HepG2 (cell line): ENCODE results near the gene TAS2R7. TPM values are rescaled to one million over a fixed set of nuclear protein-coding genes. Genes with fewer than 3 reads are reported as not detected.

Experiments
- ATAC-seq: fragments of 200-7000 bp; cut with Tn5 transposase; 3 replicates; pipeline ENCODE4 v1.9.1; 2020; ENCODE audit warnings: mild to moderate bottlenecking, moderate library complexity
- Bru-seq: library from RNA; stranded (reverse); fragments of 400-500 nt; gene quantifications from one replicate; lab custom pipeline; 2021; lab: Mats Ljungman, UMichigan
- BruChase-seq, 2 experiments: library from RNA; stranded (reverse); fragments of 400-500 nt; gene quantifications; one replicate each; lab custom pipeline; 2021; lab: Mats Ljungman, UMichigan
- BruUV-seq: library from RNA; stranded (reverse); fragments of 400-500 nt; replicated peaks from 2 replicates; lab custom pipeline; 2021; lab: Mats Ljungman, UMichigan
- CTCF ChIA-PET: fragments of 300-600 bp; formaldehyde crosslinking; extraction: SDS; loops from one replicate; lab custom pipeline; 2021; ENCODE audit warnings: low total read pairs, inconsistent platforms, low intra/inter-chr PET ratio; lab: Yijun Ruan, JAX
- POLR2A ChIA-PET: fragments of 350-600 bp; sonication (Branson Sonifier 250); formaldehyde crosslinking; loops from one replicate; lab custom pipeline; 2020; ENCODE audit warnings: antibody characterized with exemption, inconsistent platforms; lab: Yijun Ruan, JAX
- DNase-seq: peaks from one replicate; pipeline ENCODE4 v3.0.0-alpha.2; 2015; ENCODE audit warnings: low spot score
- FAIRE-seq: peaks from 3 replicates; lab custom pipeline; 2011; peaks lifted over from hg19 to GRCh38; lab: Jason Lieb, UNC
- H2AFZ ChIP-seq: one replicate; pipeline ENCODE4 v1.6.1; 2011; ENCODE audit warnings: low read length, inconsistent platforms
- H3K27ac ChIP-seq: fragments of 300-600 bp; 3 replicates; pipeline ENCODE4 v1.8.0; 2011; ENCODE audit warnings: mixed run types, mild to moderate bottlenecking, mixed read lengths, low read length, inconsistent platforms; ENCODE audit not compliant: insufficient read depth; ENCODE audit errors: extremely low read length
- H3K27me3 ChIP-seq, 2 experiments: fragments of 200-600 bp in 1 of 2; 2 replicates in 1 of 2; 3 replicates in 1 of 2; pipeline versions ENCODE4 v1.6.0 to v1.8.0; 2011; ENCODE audit warnings: low read length in 2 of 2, mild to moderate bottlenecking in 2 of 2, moderate library complexity in 2 of 2, inconsistent platforms in 1 of 2; ENCODE audit not compliant: insufficient read depth in 2 of 2, control insufficient read depth in 1 of 2
- H3K36me3 ChIP-seq, 2 experiments: fragments of 200-600 bp in 1 of 2; replicated peaks in 1 of 2; 2 replicates in 1 of 2; 3 replicates in 1 of 2; pipeline versions ENCODE4 v1.5.1 to v1.8.0; 2011; ENCODE audit warnings: low read length in 2 of 2, inconsistent platforms in 1 of 2; ENCODE audit not compliant: insufficient read depth in 2 of 2, control insufficient read depth in 1 of 2
- H3K4me1 ChIP-seq: 2 replicates; pipeline ENCODE4 v1.5.1; 2012; ENCODE audit warnings: low read length, inconsistent platforms; ENCODE audit not compliant: insufficient read depth
- H3K4me2 ChIP-seq: 2 replicates; pipeline ENCODE4 v1.6.0; 2011; ENCODE audit warnings: low read depth, low read length, inconsistent platforms
- H3K4me3 ChIP-seq, 3 experiments: fragments of 200-600 bp in 1 of 3; sonication (generic), shearing (Covaris generic) in 1 of 3; replicated peaks in 1 of 3; 2 replicates each; pipeline ENCODE4 v1.5.1; 2011 to 2016; ENCODE audit warnings: low read length in 3 of 3, inconsistent platforms in 2 of 3, low read depth in 2 of 3, mild to moderate bottlenecking in 2 of 3, control low read depth in 1 of 3, mixed read lengths in 1 of 3; ENCODE audit not compliant: insufficient read depth in 1 of 3
- H3K79me2 ChIP-seq: one replicate; pipeline ENCODE4 v1.6.1; 2011; ENCODE audit warnings: low read length, inconsistent platforms; ENCODE audit not compliant: insufficient read depth
- H3K9ac ChIP-seq: 2 replicates; pipeline ENCODE4 v1.6.0; 2011; ENCODE audit warnings: mild to moderate bottlenecking, low read depth, low read length, inconsistent platforms; ENCODE audit not compliant: insufficient read depth
- H3K9me3 ChIP-seq: 2 replicates; pipeline ENCODE4 v1.5.1; 2012; ENCODE audit warnings: mild to moderate bottlenecking, low read length
- H4K20me1 ChIP-seq: 2 replicates; pipeline ENCODE4 v1.6.0; 2011; ENCODE audit warnings: inconsistent platforms, mild to moderate bottlenecking, low read length, moderate library complexity; ENCODE audit not compliant: insufficient read depth
- MATR3 ChIP-seq: sonication (generic); formaldehyde crosslinking; IDR thresholded peaks from 2 replicates; pipeline ENCODE4 v1.4.0; 2020; ENCODE audit warnings: missing genetic modification reagents
- WGBS: methylation state at CpG from one replicate; pipeline ENCODE4 v1.1.6; 2017; ENCODE audit warnings: low lambda C conversion rate; 5-methylcytosine and 5-hydroxymethylcytosine counted together
- in situ Hi-C: cut with HindIII; loops from 2 replicates; pipeline ENCODE4 v1.10.0; 2017; ENCODE audit warnings: low pct_unique_long_range_greater_than_20kb; ENCODE audit not compliant: extremely low pct_ligation_motif_present
- intact Hi-C: fragments of 100-400 bp; cut with micrococcal nuclease; formaldehyde crosslinking; loops from one replicate; pipeline ENCODE4 v1.10.0; 2022; ENCODE audit not compliant: unreplicated experiment
- long read RNA-seq, 2 experiments: library from RNA in 1 of 2; library from polyadenylated mRNA in 1 of 2; stranded (forward) in 1 of 2; unstranded in 1 of 2; transcript quantifications; one replicate each; pipeline ENCODE4 v2.0.0, GENCODE V29; 2019 to 2022
- polyA minus RNA-seq, 3 experiments: library from RNA; depleted of rRNA, polyadenylated mRNA; stranded (reverse); fragments of >200 nt; gene quantifications; 2 replicates each; pipeline ENCODE4 v1.2.3, GENCODE V29; 2011; ENCODE audit warnings: low replicate concordance in 1 of 3
- polyA plus RNA-seq, 8 experiments: library from polyadenylated mRNA; depleted of rRNA in 3 of 8; stranded (reverse) in 7 of 8; unstranded in 1 of 8; fragments of >200 nt; fragmentation: Illumina TruSeq in 4 of 8; extraction: Trizol in 4 of 8; gene quantifications; 2 replicates each; pipeline versions ENCODE4 v1.2.1 to v1.2.3, GENCODE V29; 2011 to 2016; ENCODE audit warnings: low read depth in 4 of 8, missing spikeins in 1 of 8, mixed read lengths in 1 of 8; ENCODE audit not compliant: insufficient read depth in 1 of 8
- total RNA-seq, 5 experiments: library from RNA; depleted of rRNA; stranded (reverse); fragments of >200 nt; fragmentation: Illumina TruSeq; extraction: Trizol; gene quantifications; 2 replicates each; pipeline ENCODE4 v1.2.3, GENCODE V29; 2016; ENCODE audit warnings: low read depth in 1 of 5
- TF ChIP-seq, protein P1 (sequence below): sonication (generic); formaldehyde crosslinking; IDR thresholded peaks from 2 replicates; pipeline ENCODE4 v1.4.0; 2020; ENCODE audit warnings: mild to moderate bottlenecking, missing genetic modification reagents

The TAS2R7 gene, protein sequence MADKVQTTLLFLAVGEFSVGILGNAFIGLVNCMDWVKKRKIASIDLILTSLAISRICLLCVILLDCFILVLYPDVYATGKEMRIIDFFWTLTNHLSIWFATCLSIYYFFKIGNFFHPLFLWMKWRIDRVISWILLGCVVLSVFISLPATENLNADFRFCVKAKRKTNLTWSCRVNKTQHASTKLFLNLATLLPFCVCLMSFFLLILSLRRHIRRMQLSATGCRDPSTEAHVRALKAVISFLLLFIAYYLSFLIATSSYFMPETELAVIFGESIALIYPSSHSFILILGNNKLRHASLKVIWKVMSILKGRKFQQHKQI
- total RNA-seq (2016; rRNA removed; fragmentation: Illumina TruSeq; extraction: Trizol) (not detected in 2 replicates), polyA plus RNA-seq (2011; rRNA removed) (not detected in 2 replicates), polyA minus RNA-seq (2011; rRNA and poly(A)+ RNA removed; ENCODE audit: low replicate concordance) (0.54 and 1.3 TPM in 2 replicates), Bru-seq, nascent RNA (percentile 28 among the genes with signal in this experiment), BruChase-seq, experiment 1, labeled RNA remaining after a 6-hour chase (percentile 45 among the genes with signal in this experiment), BruChase-seq, experiment 2, labeled RNA remaining after a 2-hour chase (percentile 60 among the genes with signal in this experiment)
- total RNA-seq (2016; cell fraction: cytosol; rRNA removed; fragmentation: Illumina TruSeq; extraction: Trizol; ENCODE audit: low read depth) = not detected in 2 replicates
- not detected in 2 replicates for total RNA-seq (2016; cell fraction: insoluble cytoplasmic fraction; rRNA removed; fragmentation: Illumina TruSeq; extraction: Trizol)
- not detected in 2 replicates for total RNA-seq (2016; cell fraction: membrane; rRNA removed; fragmentation: Illumina TruSeq; extraction: Trizol)
- total RNA-seq (2016; cell fraction: nucleus; rRNA removed; fragmentation: Illumina TruSeq; extraction: Trizol) = 0.37 TPM in 1 of 2 replicates, not detected in the other
- not detected in 2 replicates for polyA plus RNA-seq (2011; cell fraction: cytosol; rRNA removed)
- polyA plus RNA-seq (2011; cell fraction: nucleus; rRNA removed) = 0.26 TPM in 1 of 2 replicates, not detected in the other
- polyA plus RNA-seq (2012) = not detected in 2 replicates
- not detected in 2 replicates for polyA plus RNA-seq (2016; cell fraction: cytosol; fragmentation: Illumina TruSeq; extraction: Trizol; ENCODE audit: low read depth)
- polyA plus RNA-seq (2016; cell fraction: insoluble cytoplasmic fraction; fragmentation: Illumina TruSeq; extraction: Trizol; ENCODE audit: low read depth) = not detected in 2 replicates
- polyA plus RNA-seq (2016; cell fraction: membrane; fragmentation: Illumina TruSeq; extraction: Trizol; ENCODE audit: low read depth) = not detected in 2 replicates
- not detected in 2 replicates for polyA plus RNA-seq (2016; cell fraction: nucleus; fragmentation: Illumina TruSeq; extraction: Trizol; ENCODE audit: insufficient read depth, low read depth)
- not detected in 2 replicates for polyA minus RNA-seq (2011; cell fraction: cytosol; rRNA and poly(A)+ RNA removed)
- 2.6 and 2.8 TPM in 2 replicates for polyA minus RNA-seq (2011; cell fraction: nucleus; rRNA and poly(A)+ RNA removed)
- long read RNA-seq, experiment 1 = 0 reads
- long read RNA-seq, experiment 2 = 0 reads

DNA sequence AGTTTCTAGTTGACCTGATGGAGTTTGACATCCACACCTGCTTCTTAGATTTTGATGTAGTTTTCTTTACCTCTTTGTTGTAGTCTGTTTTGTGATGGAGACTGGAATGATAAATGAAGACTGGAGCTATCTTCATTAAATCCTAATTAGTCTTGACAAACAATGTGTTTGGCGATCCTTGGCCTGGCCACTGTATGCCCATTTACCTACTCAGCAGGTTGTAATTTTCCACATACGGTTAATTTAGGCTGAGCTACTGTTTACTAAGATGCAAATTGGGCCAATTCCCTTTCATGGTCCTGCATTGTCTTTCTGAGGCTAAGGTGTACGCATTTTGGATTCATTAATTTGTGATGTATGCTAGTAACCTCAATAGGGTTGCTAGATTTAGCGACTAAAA lies at the start of gene TAS2R7:
Gene TAS2R7 (minus strand): TSS at position 41 of the 400 bp plus-strand sequence. CDS start 57 bp downstream, outside the sequence.
- Histone ChIP-seq H3K79me2 (no peaks in the 10 kb centered on the region), H3K36me3 (no peaks in the 10 kb centered on the region), H3K4me3 (no peak within 1 kb of the TSS), H4K20me1 (no peaks in the 10 kb centered on the region), H3K4me1 (no peaks in the 10 kb centered on the region), H3K9me3 (no peaks in the 10 kb centered on the region), H2AFZ (no peak within 1 kb of the TSS), H3K4me2 (no peak within 1 kb of the TSS), H3K27me3 (0 out of 5 replicates have a peak, but pooled peaks cover 0 to 3% of the 10 kb centered on the region in 2 experiments), H3K9ac (no peak within 1 kb of the TSS), H3K27ac (no peak within 1 kb of the TSS)
- TF ChIP-seq, protein P1, sequence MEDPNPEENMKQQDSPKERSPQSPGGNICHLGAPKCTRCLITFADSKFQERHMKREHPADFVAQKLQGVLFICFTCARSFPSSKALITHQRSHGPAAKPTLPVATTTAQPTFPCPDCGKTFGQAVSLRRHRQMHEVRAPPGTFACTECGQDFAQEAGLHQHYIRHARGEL (CRISPR knock-in tag) = no peak
- no peak for TF ChIP-seq MATR3 (CRISPR knock-in tag)
- ATAC-seq (no peak), DNase-seq (no peak), FAIRE-seq (no peak)
- 38% methylated on average over 4 of the region's 4 CpGs for WGBS
- POLR2A ChIA-PET = no interaction called here
- in situ Hi-C loops (no loop called here), intact Hi-C loops (no loop called here)
- CTCF ChIA-PET = no interaction called here
- BruUV-seq = no TSS peak
